ENCODE results near the gene UBE2QL1.

Gene UBE2QL1

DNA sequence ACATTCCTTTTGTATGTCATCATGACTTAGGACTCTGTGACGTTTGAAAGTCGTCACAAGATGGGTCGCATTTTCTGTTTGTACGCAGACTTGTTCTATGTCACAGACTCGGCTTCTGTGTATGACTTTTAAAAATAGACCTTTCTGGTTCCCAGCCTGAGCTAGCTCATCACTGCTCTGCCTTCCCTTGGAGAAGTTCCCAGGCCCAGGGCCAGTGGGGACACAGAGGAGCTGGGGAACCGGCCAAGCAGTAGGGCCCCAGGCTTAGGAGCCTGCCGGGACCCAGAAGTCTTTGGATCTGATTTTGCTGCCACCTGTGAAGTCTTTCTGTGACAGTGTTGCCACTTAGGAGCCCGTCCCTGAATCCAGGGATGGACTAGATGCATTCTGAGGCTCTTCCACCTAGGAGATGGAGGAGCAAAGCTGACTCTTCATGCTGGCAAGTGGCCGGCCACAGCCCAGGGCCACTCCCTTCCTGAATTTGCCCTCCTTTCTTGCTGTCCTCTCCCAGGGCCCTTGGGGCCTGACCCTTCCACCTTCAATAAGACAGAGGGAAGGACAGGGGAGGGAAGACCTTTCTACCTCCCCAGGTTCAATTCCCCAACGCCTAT is 18.1 kb upstream of the UBE2QL1 start:
- no peak for DNase-seq

DNA sequence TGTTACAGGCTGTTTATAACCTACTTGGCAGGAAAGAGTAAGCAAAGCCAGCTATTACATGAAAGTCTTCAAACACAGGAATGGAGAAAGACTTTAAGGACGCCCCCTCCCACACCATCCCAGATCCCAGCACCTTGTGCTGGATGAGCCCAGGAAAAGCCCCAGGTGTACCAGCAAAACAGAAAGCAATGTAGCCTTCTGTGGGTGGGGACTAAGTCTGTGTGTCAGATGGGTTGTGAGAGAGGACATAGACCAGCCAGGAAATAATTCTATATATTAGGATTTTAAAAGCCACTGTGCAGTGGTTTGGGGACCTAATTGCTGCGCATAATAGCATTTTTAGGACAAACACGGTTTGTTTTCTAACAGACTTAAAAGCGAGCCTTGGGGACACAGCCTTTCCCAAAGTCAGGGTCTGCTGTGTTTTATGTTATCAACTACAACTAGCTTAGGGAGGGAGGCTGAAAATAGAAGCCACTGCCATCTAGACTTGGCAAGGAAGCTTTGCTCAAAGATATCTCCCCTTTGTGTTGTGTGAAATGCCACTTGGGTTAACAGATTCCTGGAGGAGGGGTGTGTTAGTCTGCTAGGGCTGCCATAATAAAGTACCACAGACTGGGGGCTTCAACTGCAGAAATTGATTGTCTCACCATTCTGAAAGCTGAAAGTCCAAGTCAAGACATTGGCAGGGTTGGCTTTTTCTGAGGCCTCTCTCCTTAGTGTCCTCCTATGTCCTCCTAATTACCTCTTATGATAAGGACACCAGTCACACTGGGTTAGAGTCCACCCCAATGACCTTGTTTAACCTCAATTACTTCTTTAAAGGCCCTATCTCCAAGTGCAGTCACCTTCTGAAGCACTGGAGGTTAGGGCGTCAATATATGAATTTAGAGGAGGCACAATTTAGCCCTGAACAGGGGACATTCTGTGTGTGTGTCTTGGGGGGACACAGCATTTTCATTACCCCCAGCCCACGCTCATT is 17.2 kb upstream of the UBE2QL1 start:
- no peak for DNase-seq

DNA sequence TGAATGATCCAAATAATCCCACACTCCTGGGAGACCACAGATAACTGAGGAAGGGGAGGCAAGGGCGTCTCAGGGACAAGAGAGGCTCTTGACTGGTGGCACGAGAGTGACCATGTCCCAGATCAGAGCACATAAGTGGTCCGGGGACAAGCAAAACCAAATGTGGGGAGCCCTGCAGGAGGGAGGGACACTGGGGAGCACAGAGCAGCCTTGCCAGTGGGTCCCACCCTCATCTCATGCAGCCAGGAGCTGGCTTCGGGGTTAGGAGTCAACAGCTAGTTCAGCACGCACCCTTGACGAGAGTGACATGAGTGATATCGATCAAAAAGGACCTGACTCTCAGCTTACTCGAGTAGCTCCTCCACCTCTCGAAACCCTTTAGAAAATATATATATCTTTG is 16.5 kb upstream of the UBE2QL1 start:
- DNase-seq, result no peak

DNA sequence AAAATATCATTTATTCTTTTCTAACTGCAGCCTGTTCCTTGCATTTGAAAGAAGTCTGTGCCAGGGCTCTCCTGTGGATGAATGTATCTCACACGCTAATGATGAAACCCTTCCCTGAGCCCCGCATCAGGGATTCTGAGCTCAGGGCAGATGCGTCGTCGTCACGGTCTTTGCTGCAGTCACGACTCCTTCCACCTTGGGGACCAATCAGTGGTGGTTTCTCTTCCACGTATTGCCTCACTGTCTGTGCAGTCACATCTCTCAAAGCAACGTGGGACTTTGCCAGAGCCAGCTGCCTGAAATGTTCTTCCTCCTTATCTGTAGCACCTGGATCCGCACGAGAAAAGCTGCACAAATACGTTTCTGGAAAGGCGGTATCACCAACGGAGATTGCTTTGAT is 13.9 kb upstream of the UBE2QL1 start:
- no peak for DNase-seq

DNA sequence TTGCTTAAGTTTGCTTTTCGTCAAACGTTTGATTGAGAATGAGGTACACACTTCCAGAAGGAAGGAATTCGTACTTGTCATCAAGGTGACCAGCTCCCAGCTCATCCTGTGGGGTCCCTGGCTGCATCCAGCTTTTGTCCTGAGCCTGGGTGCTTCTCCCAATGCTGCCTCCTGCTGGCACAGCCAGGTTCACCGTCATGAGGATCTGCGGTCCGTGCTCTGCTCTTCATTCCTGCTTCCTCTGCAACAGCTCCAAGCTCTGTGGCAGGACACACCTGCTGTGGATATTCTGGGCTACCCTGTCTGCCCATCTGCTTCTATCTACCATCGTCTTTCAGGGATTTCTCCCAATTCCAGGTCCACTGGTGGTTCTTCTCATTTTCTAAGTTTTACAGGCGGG is 13.3 kb upstream of the UBE2QL1 start:
- no peak for DNase-seq

DNA sequence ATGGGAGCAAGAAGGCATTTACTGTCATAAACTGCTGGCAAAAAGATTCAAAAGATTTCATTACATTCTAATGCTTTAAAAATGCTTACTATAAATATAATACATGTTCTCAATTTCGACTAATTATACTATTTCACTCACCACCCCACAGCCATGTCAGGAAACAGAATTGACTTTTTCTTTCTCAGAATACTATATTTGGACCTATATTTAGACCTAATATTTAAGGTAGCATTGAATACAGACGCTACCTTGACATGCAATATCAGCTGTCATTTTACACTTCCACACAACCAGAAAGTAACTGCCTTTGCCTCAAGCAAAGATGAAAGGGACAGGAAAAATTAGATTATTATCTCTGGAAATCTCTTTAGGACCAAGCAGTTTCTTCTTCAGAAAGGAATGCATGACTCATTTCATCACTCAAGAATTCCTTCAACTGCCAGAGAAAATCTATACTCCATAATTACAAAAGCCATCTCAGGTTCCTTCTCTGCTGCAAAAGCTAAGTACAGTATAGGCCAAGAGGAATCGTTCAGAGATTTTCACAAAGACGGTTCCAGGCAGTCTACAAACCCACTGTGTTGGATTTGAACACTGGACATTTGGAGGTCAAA is 11.8 kb upstream of the UBE2QL1 start:
- no peak for DNase-seq

DNA sequence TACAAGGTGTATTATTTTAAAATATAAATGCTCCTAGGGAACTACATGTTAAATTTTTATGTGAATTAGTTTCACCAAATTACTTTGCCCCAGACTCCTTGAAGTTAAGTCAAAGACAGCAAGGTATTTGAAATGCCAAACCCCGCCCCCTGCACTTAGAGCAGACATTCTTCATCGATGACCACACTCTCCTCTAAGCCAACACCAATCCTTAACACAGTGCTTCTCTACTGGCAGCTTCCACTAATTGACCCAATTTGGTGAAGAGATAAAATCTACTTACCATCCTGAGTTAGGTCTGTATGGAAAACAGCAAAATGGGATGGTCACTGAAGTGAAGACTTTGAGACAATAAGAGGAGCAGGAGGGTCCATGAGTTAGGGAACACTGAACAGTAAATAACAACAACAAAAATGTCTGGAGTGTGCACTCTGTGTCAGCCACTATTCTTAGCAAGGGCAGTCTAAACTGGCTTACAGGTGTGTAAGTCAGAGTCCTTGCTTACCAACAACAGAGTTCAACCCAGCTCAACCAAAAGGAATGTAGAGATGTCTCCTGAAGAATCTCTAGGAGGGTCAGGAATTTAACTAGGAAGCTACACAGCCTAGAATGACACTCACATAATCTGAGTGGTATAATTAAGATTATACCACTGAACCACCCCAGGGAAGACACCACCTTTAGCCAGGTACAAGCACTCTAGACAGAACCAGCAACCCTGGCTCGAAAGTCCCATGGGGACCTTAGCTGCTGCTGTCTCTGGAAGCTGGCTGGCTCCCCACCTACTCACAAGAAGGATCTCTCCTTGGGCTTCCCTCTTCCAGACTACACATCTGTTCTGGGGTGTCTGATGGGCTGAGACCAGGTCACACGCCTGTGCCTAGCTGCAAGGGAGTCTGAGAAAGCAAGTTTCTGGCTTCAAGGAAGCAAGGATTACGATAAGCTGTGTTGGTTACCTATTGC is 8.8 kb upstream of the UBE2QL1 start:
- no peak for DNase-seq

DNA sequence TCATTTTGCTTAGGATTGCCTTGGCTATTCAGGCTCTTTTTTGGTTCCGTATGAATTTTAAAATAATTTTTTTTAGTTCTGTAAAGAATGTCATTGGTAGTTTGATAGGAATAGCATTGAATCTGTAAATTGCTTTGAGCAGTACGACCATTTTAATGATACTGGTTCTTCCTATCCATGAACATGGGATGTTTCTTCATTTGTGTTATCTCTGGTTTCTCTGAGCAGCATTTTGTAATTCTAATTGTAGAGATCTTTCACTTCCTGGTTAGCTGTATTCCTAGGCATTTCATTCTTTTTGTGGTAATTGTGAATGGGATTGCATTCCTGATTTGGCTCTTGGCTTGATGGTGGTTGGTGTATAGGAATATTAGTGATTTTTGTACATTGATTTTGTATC is 6.3 kb upstream of the UBE2QL1 start:
- DNase-seq, result no peak

DNA sequence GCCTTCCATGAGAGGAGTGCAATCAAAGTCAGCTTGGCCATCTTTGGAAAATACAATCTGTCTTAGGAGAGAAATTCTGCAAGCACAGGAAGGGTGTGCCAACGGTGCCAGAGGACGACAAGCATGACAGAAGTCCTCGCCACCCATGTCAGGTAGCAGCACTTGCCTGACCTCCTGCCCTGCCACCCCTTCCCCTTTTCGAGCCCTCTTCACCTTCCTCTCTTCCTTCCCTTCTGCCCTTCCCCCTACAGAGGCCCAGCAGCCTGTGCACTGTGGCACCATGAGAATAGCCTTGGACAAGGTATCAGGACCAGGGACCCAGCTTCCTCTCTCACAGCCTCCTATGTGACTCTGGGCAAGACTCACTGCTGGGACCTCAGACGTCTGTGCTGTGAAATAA is 5.3 kb upstream of the UBE2QL1 start:
- DNase-seq, result no peak

DNA sequence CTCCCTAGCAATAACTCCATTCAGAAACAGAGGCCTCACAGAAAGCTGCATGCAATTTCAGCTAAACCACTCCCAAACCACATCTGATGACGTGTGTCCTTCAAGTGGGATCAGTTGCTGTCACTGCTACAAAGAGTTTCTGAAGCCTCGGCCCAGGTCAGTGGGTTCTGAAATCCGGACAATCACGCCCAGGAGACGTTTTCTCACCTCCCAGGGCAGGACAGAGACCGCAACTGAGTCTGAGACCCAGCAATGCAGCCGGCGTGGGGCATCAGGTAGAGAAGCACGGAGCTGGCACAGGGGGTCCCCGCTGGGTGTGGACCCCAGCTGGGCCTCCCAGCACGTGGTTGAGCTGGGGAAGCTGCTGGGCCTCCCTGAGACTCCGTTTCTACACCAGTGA is 2.6 kb upstream of the UBE2QL1 start:
- no peak for DNase-seq

DNA sequence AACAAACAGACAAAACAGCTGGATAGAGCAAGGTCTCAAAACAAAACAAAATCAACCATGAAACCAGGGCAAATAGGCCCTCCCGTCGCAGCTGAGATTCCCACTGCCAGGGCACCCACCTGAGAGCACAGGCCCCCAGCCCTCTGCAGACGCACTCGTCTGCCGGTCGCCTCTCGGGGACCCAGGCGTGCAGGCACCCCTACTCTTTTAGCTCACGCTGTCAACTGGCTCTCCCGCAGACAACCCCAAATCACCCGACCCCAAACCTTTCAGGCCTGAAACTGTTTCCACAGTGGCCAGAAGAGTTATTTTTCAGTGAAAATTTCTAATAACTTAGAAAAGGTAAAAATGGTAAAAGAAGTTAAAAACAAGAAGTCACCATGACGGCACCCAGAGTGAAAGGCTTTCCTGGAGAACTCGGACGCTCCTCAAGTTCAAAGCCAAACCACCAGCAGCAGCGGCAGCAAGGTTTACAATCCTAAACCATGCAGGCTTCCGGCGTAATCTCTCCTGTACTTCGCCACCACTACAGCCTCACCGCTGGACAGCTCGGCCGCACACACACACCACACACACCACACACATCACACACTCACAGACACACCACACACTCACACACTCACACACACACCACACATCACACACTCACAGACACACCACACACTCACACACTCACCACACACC is 1.9 kb upstream of the UBE2QL1 start:
- no peak for DNase-seq

DNA sequence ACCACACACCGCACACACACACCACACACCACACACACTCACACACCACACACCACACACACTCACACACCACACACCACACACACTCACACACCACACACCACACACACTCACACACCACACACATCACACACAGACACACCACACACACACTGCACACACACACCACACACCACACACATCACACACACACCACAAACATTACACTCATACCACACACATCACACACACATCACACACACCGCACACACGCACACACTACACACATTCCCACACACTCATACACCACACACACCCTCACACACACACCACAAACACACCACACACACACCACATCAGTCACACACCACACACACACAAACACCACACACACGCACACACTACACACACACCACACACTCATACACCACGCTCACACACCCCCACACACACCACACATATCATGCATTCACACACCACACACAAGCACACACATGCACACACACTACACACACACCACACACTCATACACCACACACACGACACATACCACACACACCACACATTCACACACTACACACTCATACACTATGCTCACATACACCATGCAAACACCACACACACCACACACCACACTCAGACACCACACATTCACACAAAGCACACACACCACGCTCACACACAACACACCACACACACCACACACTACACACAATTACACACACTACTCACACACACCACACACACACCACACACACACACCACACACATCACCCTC is 1.1 kb upstream of the UBE2QL1 start:
- no peak for DNase-seq

DNA sequence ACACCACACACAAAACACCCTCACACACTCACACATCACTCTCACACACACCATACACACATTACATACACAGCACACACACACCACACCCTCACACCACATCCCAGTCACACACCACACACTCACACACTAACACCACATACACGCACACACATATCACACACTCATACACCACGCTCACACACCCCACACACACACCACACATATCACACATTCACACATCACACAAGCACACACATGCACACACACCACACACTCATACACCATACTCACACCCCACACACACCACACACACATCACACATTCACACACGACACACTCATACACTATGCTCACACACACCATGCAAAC is 543 bp upstream of the UBE2QL1 start:
- DNase-seq, result no peak

DNA sequence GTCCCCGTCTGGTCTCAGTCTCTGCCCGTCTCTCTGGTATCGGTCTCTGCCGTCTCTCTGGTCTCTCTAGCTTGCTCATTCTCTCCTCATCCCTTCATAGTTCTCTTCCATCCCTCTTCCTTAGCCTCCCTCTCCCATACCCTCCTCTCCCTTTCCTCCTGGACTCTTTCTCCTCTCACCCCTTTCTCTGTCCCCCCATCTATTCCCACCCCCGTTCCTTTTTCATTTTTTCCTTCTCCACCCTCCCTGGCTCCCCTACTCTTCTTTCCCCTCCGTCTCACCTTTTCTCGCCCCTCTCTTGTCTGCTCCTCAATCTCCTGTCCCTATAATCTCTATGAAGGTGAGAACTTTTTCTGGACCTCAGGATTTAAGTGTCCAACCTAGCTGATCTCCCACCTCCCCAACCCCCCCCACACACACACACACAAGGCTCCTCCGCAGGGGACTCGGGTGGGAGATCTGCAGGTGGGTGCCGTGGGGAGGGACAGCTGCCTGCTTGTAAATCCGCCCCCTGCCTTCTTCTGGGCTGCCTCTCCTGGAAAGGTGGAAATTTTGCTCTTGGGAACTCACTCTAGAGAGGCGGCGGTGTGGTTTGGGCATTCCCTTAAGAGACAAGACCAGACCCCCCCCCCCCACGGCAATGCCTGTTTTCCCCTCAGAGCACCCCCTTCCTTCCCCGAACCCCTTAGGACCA is 953 bp downstream of the UBE2QL1 start:
- no peak for DNase-seq

DNA sequence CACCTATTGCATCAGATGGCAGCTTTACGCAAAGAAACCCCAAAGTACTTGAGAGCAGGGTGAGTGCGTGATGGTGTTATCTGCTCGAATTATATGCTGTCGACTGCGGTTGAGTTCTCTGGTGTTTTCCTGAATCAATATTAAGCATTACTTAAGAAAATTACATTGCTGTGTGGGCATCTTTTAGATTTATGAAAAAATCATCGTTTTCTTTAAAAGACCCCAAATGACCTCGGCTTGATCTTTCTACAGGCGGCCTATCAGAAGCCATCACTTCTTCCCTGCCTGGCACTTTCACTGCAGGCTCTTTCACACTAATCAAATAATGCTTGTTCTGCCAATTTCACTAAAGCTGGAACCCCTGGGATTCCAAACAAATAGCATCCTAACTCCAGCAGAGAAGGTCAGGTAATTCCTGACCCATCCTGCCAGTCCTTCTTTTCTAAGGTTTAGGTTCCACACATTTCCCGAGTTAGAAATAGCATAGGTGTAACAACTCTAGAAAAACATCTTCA is 1.7 kb downstream of the UBE2QL1 start:
- DNase-seq, result no peak

DNA sequence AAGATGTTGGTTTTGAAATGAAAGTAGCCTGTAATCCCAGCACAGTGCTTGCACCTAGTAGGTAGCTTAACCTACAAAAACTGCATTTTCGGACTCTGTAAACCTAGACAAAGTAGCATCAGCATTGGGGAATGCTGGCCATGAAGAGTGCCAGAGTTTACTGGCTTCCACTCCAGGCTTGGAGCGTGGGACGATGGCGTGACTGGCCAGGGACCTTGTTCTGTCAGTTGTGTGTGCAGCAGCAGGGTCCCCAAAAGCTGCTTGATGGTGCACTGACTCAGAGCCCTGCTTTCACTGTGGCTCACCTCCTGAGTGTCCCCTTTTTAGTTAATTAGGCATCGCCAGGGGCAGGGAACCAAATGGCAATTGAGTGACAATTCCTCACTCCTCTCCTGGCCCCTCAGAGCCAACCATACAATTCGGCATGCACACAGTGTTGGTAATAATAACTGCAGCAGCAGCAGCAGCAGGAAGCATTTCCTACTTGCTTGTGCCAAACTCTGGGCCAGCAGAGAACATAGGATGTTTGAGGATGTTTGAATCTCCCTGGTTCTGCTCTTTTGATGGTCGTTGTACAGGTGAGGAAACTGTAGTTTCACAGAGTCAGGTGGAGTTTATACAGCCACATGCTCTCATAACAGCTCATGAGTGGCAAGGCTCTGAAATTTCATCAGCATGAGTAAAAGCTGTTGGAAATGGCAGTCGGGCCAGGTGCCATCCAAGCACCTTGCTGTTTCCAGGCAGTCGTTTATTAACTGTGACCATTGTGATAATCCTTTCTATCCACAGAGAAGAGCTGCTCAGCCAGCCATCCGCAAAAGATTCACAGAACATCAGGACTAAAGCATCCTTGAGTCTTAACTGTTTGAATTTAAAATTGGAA is 4.2 kb downstream of the UBE2QL1 start:
- no peak for DNase-seq

DNA sequence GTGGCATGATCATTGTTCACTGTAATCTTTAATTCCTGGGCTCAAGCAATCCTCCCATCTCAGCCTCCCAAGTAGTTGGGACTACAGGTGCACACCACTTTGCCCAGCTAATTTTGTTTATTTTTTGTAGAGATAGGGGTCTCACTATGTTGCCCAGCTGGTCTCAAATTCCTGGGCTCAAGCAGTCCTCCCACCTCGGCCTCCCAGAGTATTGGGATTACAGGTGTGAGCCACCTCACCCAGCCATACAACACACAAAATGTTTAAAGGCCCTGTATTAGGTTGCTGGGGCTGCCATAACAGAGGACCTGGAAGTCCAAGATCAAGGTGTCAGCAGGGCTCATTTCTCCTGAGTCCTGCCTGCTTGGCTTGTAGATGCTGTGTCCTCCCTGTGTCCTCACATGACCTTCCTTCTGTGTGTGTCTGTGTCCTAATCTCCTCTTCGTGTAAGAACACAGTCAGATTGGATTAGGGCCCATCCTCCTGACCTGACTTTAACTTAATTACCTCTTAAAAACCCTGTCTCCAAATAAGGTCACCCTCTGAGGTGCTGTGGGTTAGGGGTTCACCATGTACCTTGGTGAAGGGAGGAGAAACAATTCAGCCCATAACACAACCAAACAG is 5.4 kb downstream of the UBE2QL1 start:
- DNase-seq, result no peak

DNA sequence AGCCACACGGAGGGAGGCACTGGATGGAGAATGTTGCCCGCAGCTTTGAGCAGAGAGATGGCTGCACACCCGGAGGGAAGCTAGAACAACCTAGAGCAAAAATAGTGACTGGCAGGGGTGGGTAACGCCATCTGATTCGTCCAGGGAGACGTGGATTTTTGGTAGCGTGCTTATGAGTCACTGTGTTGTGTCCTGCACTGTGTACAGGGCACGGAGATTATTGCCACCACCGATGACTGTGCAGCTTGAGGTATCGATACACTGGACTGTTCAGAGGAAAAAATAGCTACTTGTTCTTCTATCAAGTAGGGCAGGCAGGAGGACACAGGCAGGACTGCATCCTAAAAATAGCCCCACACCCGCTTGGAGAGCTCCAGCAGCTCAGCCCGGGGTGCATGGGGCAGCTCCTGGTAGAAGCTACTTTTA is 6.0 kb downstream of the UBE2QL1 start:
- no peak for DNase-seq

DNA sequence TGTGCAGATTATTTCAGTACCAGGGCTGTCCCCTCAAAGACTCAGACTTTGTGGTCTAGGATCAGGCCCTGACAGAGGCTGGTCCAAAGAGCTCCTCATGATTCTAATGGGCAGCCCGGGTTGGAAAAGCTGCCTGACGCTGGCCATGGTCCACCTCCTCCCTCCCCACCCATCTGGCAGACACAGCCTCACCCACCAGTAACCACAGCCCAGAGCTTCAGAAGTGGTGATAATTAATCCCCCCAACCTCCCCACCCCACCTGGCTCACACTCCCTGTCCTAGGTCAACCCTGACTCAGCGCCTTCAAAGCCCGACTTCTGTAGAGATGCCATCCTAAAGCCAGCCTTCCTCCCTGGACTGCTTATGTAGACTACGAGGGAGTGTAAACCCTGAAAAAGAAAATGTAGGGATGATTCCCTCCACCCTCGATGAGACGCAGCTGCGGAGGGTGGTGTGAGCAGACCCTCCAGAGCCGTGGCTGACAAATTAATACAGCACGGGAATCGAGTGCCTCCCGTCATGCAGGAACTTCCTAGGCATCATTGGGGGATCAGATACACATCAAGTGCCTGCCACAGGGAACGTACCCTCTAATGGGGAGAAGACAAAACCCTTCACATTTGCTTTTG is 7.0 kb downstream of the UBE2QL1 start:
- no peak for DNase-seq
